ENCODE measurements around the gene MUC4. TPM values are rescaled to one million over a fixed set of nuclear protein-coding genes. Genes with fewer than 3 reads are reported as not detected.
"Not testable (repeated sequence)": the region's sequence is repeated elsewhere in the genome, so short reads cannot be mapped to it uniquely, and the experiment has no call there.

The MUC4 gene
- polyA plus RNA-seq, 3 donors, result not detected

DNA sequence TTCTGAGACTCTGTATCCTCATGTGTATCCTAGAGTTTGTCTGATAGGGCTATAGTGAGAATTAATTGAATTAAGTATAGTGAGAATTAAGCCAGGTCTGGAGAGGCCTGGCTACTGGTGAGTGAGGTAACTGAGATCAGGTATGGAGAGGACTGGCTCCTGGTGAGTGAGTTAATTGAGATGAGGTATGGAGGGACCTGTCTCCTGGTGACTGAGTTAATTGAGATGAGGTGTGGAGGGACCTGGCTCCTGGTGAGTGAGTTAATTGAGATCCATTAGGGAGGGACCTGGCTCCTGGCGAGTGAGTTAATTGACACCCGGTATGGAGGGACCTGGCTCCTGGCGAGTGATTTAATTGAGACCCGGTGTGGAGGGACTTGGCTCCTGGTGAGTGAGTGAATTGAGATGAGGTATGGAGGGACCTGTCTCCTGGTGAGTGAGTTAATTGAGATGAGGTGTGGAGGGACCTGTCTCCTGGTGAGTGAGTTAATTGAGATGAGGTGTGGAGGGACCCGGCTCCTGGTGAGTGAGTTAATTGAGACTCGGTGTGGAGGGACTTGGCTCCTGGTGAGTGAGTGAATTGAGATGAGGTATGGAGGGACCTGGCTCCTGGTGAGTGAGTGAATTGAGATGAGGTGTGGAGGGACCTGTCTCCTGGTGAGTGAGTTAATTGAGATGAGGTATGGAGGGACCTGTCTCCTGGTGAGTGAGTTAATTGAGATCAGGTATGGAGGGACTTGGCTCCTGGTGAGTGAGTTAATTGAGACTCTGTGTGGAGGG, 101.4 kb downstream of the MUC4 start:
- H4K20me1 ChIP-seq (ENCODE audit: insufficient read depth, low read length); H3K36me3 ChIP-seq (replicated peaks in 1 of 2; ENCODE audit: control insufficient read depth in 1 of 2, insufficient read depth in 2 of 2, low read length in 2 of 2); H3K9me3 Mint-ChIP-seq; H3K4me3 Mint-ChIP-seq; H3K4me2 ChIP-seq (replicated peaks; ENCODE audit: extremely low read depth, low read length, poor library complexity, severe bottlenecking); H3K9me3 ChIP-seq (replicated peaks in 1 of 2; ENCODE audit: control insufficient read depth in 1 of 2, insufficient read depth in 1 of 2, low read length in 2 of 2); H3K27ac Mint-ChIP-seq; H3K27me3 Mint-ChIP-seq (ENCODE audit: low read depth in 3 of 3); H3K4me1 Mint-ChIP-seq; H2AFZ ChIP-seq (ENCODE audit: insufficient read depth, low read depth, low read length, poor library complexity, severe bottlenecking); intact Hi-C loops (cut with micrococcal nuclease); H3K79me2 ChIP-seq (ENCODE audit: insufficient read depth, low read length); DNase-seq; H3K27me3 ChIP-seq (ENCODE audit: control insufficient read depth in 2 of 2, insufficient read depth in 2 of 2, low read length in 2 of 2); H3K9ac ChIP-seq (ENCODE audit: insufficient read depth, low read length, poor library complexity, severe bottlenecking); H3K4me1 ChIP-seq (ENCODE audit: control insufficient read depth in 1 of 2, insufficient read depth in 2 of 2, low read length in 2 of 2); H3K4me3 ChIP-seq (replicated peaks in 1 of 3; ENCODE audit: low read depth in 2 of 3, low read length in 3 of 3); H3K27ac ChIP-seq (ENCODE audit: low read depth in 1 of 2, low read length in 2 of 2): not testable (repeated sequence)
- 67% methylated on average over 6 of the region's 6 CpGs for WGBS (ENCODE audit: insufficient coverage)
- H3K36me3 Mint-ChIP-seq, result peaks cover 14 to 28% of the 10 kb centered on the region in 2 donors

DNA sequence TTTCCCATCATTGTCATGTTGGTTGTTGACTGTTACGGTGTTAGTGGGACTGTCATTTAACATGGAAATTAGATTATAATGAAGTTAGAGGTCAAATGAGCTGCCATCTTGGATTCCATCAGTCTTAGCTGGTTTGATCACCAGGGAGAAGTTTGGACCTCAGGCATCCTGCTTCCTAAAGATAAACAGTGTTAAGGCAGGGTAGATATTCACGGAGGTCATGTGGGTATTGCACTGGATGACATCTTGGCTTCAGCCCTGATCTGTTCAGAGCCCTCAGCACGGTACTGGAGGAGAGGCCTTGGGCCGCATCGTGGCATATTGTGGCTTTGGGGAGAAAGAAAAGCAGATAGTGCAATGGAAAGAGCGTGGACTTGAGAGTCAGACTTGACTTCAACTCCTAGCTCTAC, 102.0 kb downstream of the MUC4 start:
- Histone ChIP-seq H3K9ac (ENCODE audit: insufficient read depth, low read length, poor library complexity, severe bottlenecking) (no peak overlapping the region), H3K4me1 (ENCODE audit: control insufficient read depth in 1 of 2, insufficient read depth in 2 of 2, low read length in 2 of 2) (no peaks in the 10 kb centered on the region), H3K79me2 (ENCODE audit: insufficient read depth, low read length) (no peaks in the 10 kb centered on the region), H3K36me3 (replicated peaks in 1 of 2; ENCODE audit: control insufficient read depth in 1 of 2, insufficient read depth in 2 of 2, low read length in 2 of 2) (peaks cover 2 to 8% of the 10 kb centered on the region in 2 donors), H3K9me3 (replicated peaks in 1 of 2; ENCODE audit: control insufficient read depth in 1 of 2, insufficient read depth in 1 of 2, low read length in 2 of 2) (no peaks in the 10 kb centered on the region), H3K27ac (ENCODE audit: low read depth in 1 of 2, low read length in 2 of 2) (no peak overlapping the region), H3K4me2 (replicated peaks; ENCODE audit: extremely low read depth, low read length, poor library complexity, severe bottlenecking) (no peak overlapping the region), H2AFZ (ENCODE audit: insufficient read depth, low read depth, low read length, poor library complexity, severe bottlenecking) (no peak overlapping the region), H3K27me3 (ENCODE audit: control insufficient read depth in 2 of 2, insufficient read depth in 2 of 2, low read length in 2 of 2) (no peaks in the 10 kb centered on the region), H4K20me1 (ENCODE audit: insufficient read depth, low read length) (no peaks in the 10 kb centered on the region), H3K4me3 (replicated peaks in 1 of 3; ENCODE audit: low read depth in 2 of 3, low read length in 3 of 3) (no peak overlapping the region)
- intact Hi-C loops (cut with micrococcal nuclease), result no loop called here
- Mint-ChIP-seq H3K9me3 (peaks cover 0 to 1% (median 0%) of the 10 kb centered on the region in 7 donors), H3K27me3 (ENCODE audit: low read depth in 3 of 3) (peaks cover 0 to 10% (median 2%) of the 10 kb centered on the region in 3 donors), H3K4me1 (peaks cover 3% of the 10 kb centered on the region), H3K4me3 (no peak overlapping the region), H3K27ac (no peak overlapping the region), H3K36me3 (peaks cover 9 to 23% of the 10 kb centered on the region in 2 donors)
- WGBS (ENCODE audit: insufficient coverage), result 100% methylated on average over 4 of the region's 6 CpGs
- peak in 1 of 3 donors; percentile 4 for DNase-seq
- TF ChIP-seq, protein P1, sequence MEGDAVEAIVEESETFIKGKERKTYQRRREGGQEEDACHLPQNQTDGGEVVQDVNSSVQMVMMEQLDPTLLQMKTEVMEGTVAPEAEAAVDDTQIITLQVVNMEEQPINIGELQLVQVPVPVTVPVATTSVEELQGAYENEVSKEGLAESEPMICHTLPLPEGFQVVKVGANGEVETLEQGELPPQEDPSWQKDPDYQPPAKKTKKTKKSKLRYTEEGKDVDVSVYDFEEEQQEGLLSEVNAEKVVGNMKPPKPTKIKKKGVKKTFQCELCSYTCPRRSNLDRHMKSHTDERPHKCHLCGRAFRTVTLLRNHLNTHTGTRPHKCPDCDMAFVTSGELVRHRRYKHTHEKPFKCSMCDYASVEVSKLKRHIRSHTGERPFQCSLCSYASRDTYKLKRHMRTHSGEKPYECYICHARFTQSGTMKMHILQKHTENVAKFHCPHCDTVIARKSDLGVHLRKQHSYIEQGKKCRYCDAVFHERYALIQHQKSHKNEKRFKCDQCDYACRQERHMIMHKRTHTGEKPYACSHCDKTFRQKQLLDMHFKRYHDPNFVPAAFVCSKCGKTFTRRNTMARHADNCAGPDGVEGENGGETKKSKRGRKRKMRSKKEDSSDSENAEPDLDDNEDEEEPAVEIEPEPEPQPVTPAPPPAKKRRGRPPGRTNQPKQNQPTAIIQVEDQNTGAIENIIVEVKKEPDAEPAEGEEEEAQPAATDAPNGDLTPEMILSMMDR (IDR thresholded peaks at IDR 0.05), result no peak

Measured in CD14-positive monocyte (primary cell).